Fibroblast of lung (primary cell): ENCODE data around the gene RREB1. TPM values are rescaled to one million over a fixed set of nuclear protein-coding genes. Genes with fewer than 3 reads are reported as not detected.

Source experiments
- DNase-seq, 2 donors: peaks; one replicate each; pipeline versions ENCODE4 v3.0.0 to v3.0.0-alpha.2; 2010; ENCODE audit warnings: low read depth in 2 of 2
- H2AFZ ChIP-seq: 2 replicates; pipeline ENCODE4 v1.5.1; 2012; ENCODE audit warnings: low read length, control low read depth, inconsistent platforms
- H3K27ac ChIP-seq: 2 replicates; pipeline ENCODE4 v1.5.1; 2011; ENCODE audit warnings: low read length, control low read depth; ENCODE audit not compliant: insufficient read depth
- H3K27me3 ChIP-seq: 2 replicates; pipeline ENCODE4 v1.5.1; 2011; ENCODE audit warnings: mild to moderate bottlenecking, low read length; ENCODE audit not compliant: control insufficient read depth, insufficient read depth
- H3K36me3 ChIP-seq: 2 replicates; pipeline ENCODE4 v1.5.1; 2011; ENCODE audit warnings: low read length; ENCODE audit not compliant: control insufficient read depth, insufficient read depth
- H3K4me1 ChIP-seq: 2 replicates; pipeline ENCODE4 v1.5.1; 2011; ENCODE audit warnings: low read length; ENCODE audit not compliant: control insufficient read depth, insufficient read depth; ENCODE audit errors: extremely low read depth
- H3K4me2 ChIP-seq: 2 replicates; pipeline ENCODE4 v1.5.1; 2011; ENCODE audit warnings: low read length, control low read depth; ENCODE audit not compliant: insufficient read depth; ENCODE audit errors: extremely low read depth
- H3K4me3 ChIP-seq, 4 experiments: fragments of 200-600 bp in 1 of 4; sonication (generic) in 1 of 4; replicated peaks in 1 of 4; 2 replicates each; pipeline ENCODE4 v1.5.1; 2011 to 2016; ENCODE audit warnings: low read length in 4 of 4, low read depth in 3 of 4, mild to moderate bottlenecking in 3 of 4, control low read depth in 2 of 4, inconsistent platforms in 1 of 4, mixed read lengths in 1 of 4; ENCODE audit not compliant: insufficient read depth in 1 of 4; ENCODE audit errors: control extremely low read depth in 1 of 4
- H3K79me2 ChIP-seq: 2 replicates; pipeline ENCODE4 v1.5.1; 2012; ENCODE audit warnings: mild to moderate bottlenecking, low read length, inconsistent platforms; ENCODE audit not compliant: control insufficient read depth, insufficient read depth
- H3K9ac ChIP-seq: 2 replicates; pipeline ENCODE4 v1.5.1; 2011; ENCODE audit warnings: mild to moderate bottlenecking, low read length, control low read depth; ENCODE audit not compliant: insufficient read depth
- H3K9me3 ChIP-seq: 2 replicates; pipeline ENCODE4 v1.5.1; 2012; ENCODE audit warnings: low read depth, low read length; ENCODE audit not compliant: control insufficient read depth, insufficient read depth
- H4K20me1 ChIP-seq: 2 replicates; pipeline ENCODE4 v1.5.1; 2011; ENCODE audit warnings: low read length; ENCODE audit not compliant: control insufficient read depth, insufficient read depth; ENCODE audit errors: extremely low read depth
- EZH2 ChIP-seq: IDR thresholded peaks from 2 replicates; pipeline ENCODE4 v1.5.1; 2012; ENCODE audit warnings: low read length, control low read depth, mild to moderate bottlenecking; ENCODE audit errors: missing control alignments
- polyA plus RNA-seq, 2 donors: library from polyadenylated mRNA; depleted of rRNA in 1 of 2; stranded (reverse) in 1 of 2; unstranded in 1 of 2; fragments of >200 nt; gene quantifications; 2 replicates each; pipeline ENCODE4 v1.2.1, GENCODE V29; 2011 to 2012; ENCODE audit warnings: missing spikeins in 1 of 2
- total RNA-seq: library from RNA; depleted of rRNA; stranded (reverse); fragments of >200 nt; gene quantifications from 2 replicates; pipeline ENCODE4 v1.2.1, GENCODE V29; 2014
- TF ChIP-seq, protein P1 (sequence below), 2 donors: IDR thresholded peaks in 1 of 2; conservative IDR thresholded peaks in 1 of 2; 1 replicate in 1 of 2; 2 replicates in 1 of 2; pipeline ENCODE4 v1.5.1; 2011 to 2012; ENCODE audit warnings: low read length in 2 of 2, control low read depth in 1 of 2, inconsistent platforms in 1 of 2, low read depth in 1 of 2, mild to moderate bottlenecking in 1 of 2

The RREB1 gene
- total and polyA plus RNA-seq, 2 donors (not counting 1 experiment from before 2014, with no cell fraction given) = 2.4 to 18.8 TPM

DNA sequence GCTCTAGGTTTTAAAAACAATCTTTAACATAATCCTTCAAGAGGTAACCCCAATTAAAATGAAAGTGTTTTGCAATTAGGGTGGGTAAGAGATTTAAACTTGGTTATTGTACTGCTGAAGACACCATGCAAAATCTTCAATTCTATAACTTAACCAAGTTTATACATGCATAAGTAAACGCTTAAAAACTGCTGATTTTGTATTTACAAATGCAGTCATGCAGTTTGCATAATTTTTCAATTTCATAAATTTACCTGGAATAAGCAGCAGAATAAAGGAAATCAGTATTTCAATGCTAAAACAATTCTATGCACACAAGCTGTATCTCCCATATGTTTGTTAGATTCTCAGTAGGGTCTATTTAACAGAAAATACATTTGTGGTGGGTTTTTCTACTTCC is 182.3 kb downstream of the RREB1 start:
- no peaks in the 10 kb centered on the region for H3K79me2 ChIP-seq
- no peaks in the 10 kb centered on the region for H3K27me3 ChIP-seq
- H3K4me1 ChIP-seq = no peaks in the 10 kb centered on the region
- H3K4me2 ChIP-seq = no peak overlapping the region
- H3K36me3 ChIP-seq = peaks cover 7% of the 10 kb centered on the region
- no peak overlapping the region for H3K9ac ChIP-seq
- no peaks in the 10 kb centered on the region for H4K20me1 ChIP-seq
- H3K27ac ChIP-seq = no peak overlapping the region
- no peak for DNase-seq
- no peak overlapping the region for H3K4me3 ChIP-seq
- TF ChIP-seq, protein P1, sequence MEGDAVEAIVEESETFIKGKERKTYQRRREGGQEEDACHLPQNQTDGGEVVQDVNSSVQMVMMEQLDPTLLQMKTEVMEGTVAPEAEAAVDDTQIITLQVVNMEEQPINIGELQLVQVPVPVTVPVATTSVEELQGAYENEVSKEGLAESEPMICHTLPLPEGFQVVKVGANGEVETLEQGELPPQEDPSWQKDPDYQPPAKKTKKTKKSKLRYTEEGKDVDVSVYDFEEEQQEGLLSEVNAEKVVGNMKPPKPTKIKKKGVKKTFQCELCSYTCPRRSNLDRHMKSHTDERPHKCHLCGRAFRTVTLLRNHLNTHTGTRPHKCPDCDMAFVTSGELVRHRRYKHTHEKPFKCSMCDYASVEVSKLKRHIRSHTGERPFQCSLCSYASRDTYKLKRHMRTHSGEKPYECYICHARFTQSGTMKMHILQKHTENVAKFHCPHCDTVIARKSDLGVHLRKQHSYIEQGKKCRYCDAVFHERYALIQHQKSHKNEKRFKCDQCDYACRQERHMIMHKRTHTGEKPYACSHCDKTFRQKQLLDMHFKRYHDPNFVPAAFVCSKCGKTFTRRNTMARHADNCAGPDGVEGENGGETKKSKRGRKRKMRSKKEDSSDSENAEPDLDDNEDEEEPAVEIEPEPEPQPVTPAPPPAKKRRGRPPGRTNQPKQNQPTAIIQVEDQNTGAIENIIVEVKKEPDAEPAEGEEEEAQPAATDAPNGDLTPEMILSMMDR (conservative IDR thresholded peaks at IDR 0.05 in 1 of 2, IDR thresholded peaks at IDR 0.05 in 1 of 2; ENCODE audit: low read depth in 1 of 2, low read length in 2 of 2) = no peak
- TF ChIP-seq EZH2 = no peak
- no peak overlapping the region for H2AFZ ChIP-seq
- H3K9me3 ChIP-seq = no peaks in the 10 kb centered on the region

DNA sequence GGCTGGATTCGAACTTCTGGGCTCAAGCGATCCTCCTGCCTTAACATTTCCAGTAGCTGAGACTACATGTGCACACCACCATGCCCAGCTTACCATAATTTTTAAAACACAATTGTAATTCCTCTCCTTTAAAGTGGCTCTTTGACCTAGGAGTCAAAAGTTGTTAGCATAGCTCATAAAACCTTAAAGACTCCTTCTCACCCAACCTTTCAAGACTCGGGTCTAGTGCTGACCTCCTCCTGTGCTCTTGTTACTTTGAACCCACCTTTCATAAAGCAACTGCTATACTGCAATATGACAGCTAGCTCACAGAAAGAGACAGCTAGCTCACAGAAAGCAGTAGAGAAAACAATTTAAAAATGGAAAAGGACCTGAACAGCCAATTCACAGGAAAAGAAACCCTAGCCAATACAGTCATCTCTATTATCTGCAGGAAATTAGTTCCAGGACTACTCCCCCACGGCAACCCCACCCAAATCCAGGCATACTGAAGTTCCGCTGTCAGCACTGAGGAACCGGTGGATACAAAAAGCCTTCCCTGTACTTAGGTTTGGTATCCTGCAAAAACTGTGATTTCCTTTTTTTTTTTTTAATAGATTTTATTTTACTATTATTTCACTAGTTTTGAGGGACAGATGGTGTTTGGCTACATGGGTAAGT is 185.0 kb downstream of the RREB1 start:
- no peak overlapping the region for H3K4me2 ChIP-seq
- H3K27ac ChIP-seq = no peak overlapping the region
- no peaks in the 10 kb centered on the region for H3K9me3 ChIP-seq
- H3K4me1 ChIP-seq = no peaks in the 10 kb centered on the region
- H4K20me1 ChIP-seq = no peaks in the 10 kb centered on the region
- H2AFZ ChIP-seq = no peak overlapping the region
- no peaks in the 10 kb centered on the region for H3K27me3 ChIP-seq
- no peak overlapping the region for H3K9ac ChIP-seq
- TF ChIP-seq EZH2 = no peak
- TF ChIP-seq, protein P1 (conservative IDR thresholded peaks at IDR 0.05 in 1 of 2, IDR thresholded peaks at IDR 0.05 in 1 of 2; ENCODE audit: low read depth in 1 of 2, low read length in 2 of 2) = no peak
- no peak overlapping the region for H3K4me3 ChIP-seq
- no peaks in the 10 kb centered on the region for H3K79me2 ChIP-seq
- peaks cover 9% of the 10 kb centered on the region for H3K36me3 ChIP-seq
- peak in 1 of 2 donors; percentile 44 for DNase-seq

DNA sequence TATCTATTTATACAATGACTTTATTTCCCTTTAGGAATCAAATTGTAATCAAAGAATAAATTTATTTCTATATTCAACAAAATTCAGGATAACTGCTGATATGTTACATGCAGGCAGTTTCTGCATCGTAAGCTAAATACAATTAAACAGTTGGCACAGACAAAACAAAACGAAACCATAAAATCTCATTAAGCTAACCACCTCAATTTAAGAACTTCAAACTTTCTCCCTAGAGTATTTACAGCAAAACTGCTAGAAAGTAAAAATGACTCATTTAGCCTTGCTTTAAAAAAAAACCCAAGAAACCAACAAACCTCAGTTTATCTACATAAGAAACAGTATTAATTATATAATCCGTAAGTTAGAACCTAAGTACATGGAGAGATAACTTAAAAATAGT is 188.2 kb downstream of the RREB1 start:
- no peaks in the 10 kb centered on the region for H4K20me1 ChIP-seq
- no peak overlapping the region for H3K9ac ChIP-seq
- peaks cover 6% of the 10 kb centered on the region for H3K36me3 ChIP-seq
- H3K4me3 ChIP-seq = no peak overlapping the region
- H3K9me3 ChIP-seq = no peaks in the 10 kb centered on the region
- no peaks in the 10 kb centered on the region for H3K79me2 ChIP-seq
- no peak overlapping the region for H3K27ac ChIP-seq
- no peak overlapping the region for H3K4me2 ChIP-seq
- no peaks in the 10 kb centered on the region for H3K4me1 ChIP-seq
- DNase-seq = no peak
- no peak for TF ChIP-seq EZH2
- TF ChIP-seq, protein P1 (conservative IDR thresholded peaks at IDR 0.05 in 1 of 2, IDR thresholded peaks at IDR 0.05 in 1 of 2; ENCODE audit: low read depth in 1 of 2, low read length in 2 of 2) = no peak
- H3K27me3 ChIP-seq = no peaks in the 10 kb centered on the region
- H2AFZ ChIP-seq = no peak overlapping the region
